K562 (cell line): ENCODE measurements around the gene LYAR. TPM values are rescaled to one million over a fixed set of nuclear protein-coding genes. Genes with fewer than 3 reads are reported as not detected.
A peak's percentile ranks its signal among the peaks of the same experiment; 100 is the strongest.

Source experiments
- ATAC-seq: fragments of 200-7000 bp; cut with Tn5 transposase; 3 replicates; pipeline ENCODE4 v1.9.1; 2020; ENCODE audit warnings: moderate library complexity
- BruUV-seq: library from RNA; stranded (reverse); fragments of 400-500 nt; replicated peaks from 2 replicates; lab custom pipeline; 2021; lab: Mats Ljungman, UMichigan
- CTCF ChIA-PET: fragments of 300-600 bp; formaldehyde crosslinking; extraction: SDS; loops from one replicate; lab custom pipeline; 2021; ENCODE audit warnings: low intra/inter-chr PET ratio; lab: Yijun Ruan, JAX
- POLR2A ChIA-PET: fragments of 300-600, 350-650 bp; sonication (Branson Sonifier 250); formaldehyde crosslinking; extraction: SDS; loops from one replicate; lab custom pipeline; 2021; ENCODE audit warnings: antibody characterized with exemption, inconsistent platforms; lab: Yijun Ruan, JAX
- DNase-seq, 4 experiments: peaks; one replicate each; pipeline versions ENCODE4 v3.0.0 to v3.0.0-alpha.2; 2011 to 2018; ENCODE audit warnings: low spot score in 3 of 4, mixed read lengths in 3 of 4; ENCODE audit errors: extremely low read depth in 1 of 4
- FAIRE-seq: peaks from 2 replicates; lab custom pipeline; 2011; peaks lifted over from hg19 to GRCh38; lab: Jason Lieb, UNC
- H2AFZ ChIP-seq: 2 replicates; pipeline ENCODE4 v1.6.0; 2011; ENCODE audit warnings: low read depth, low read length, control low read depth, inconsistent platforms
- H3K27ac ChIP-seq: fragments of 200-600 bp; 3 replicates; pipeline ENCODE4 v1.8.0; 2011; ENCODE audit warnings: low read depth, mild to moderate bottlenecking, control low read depth, inconsistent platforms, low read length, moderate library complexity, mixed read lengths; ENCODE audit errors: extremely low read depth
- H3K27me3 ChIP-seq, 2 experiments: fragments of 300-600 bp in 1 of 2; 2 replicates in 1 of 2; 3 replicates in 1 of 2; pipeline versions ENCODE4 v1.6.0 to v1.8.0; 2011; ENCODE audit warnings: inconsistent platforms in 2 of 2, low read length in 2 of 2, mild to moderate bottlenecking in 1 of 2, mixed read lengths in 1 of 2, moderate library complexity in 1 of 2; ENCODE audit not compliant: control insufficient read depth in 2 of 2, insufficient read depth in 2 of 2
- H3K36me3 ChIP-seq: fragments of 300-600 bp; 3 replicates; pipeline ENCODE4 v1.8.0; 2011; ENCODE audit warnings: mild to moderate bottlenecking, low read length, inconsistent platforms; ENCODE audit not compliant: control insufficient read depth, insufficient read depth
- H3K4me1 ChIP-seq, 2 experiments: fragments of 200-600 bp in 1 of 2; replicated peaks in 1 of 2; 2 replicates in 1 of 2; 3 replicates in 1 of 2; pipeline versions ENCODE4 v1.5.1 to v1.8.0; 2011; ENCODE audit warnings: inconsistent platforms in 2 of 2, low read length in 2 of 2, mild to moderate bottlenecking in 1 of 2, mixed read lengths in 1 of 2, moderate library complexity in 1 of 2; ENCODE audit not compliant: control insufficient read depth in 2 of 2, insufficient read depth in 2 of 2
- H3K4me2 ChIP-seq: 2 replicates; pipeline ENCODE4 v1.6.1; 2011; ENCODE audit warnings: low read length, control low read depth, inconsistent platforms, mixed read lengths; ENCODE audit not compliant: insufficient read depth
- H3K4me3 ChIP-seq: fragments of 200-600 bp; sonication (generic), shearing (Covaris generic); 2 replicates; pipeline ENCODE4 v1.5.1; 2016; ENCODE audit warnings: control low read depth, inconsistent platforms
- H3K79me2 ChIP-seq: fragments of 200-600 bp; 3 replicates; pipeline ENCODE4 v1.8.0; 2011; ENCODE audit warnings: low read length, inconsistent platforms; ENCODE audit not compliant: control insufficient read depth, insufficient read depth
- H3K9ac ChIP-seq, 2 experiments: 2 replicates each; pipeline versions ENCODE4 v1.6.0 to v1.6.1; 2011; ENCODE audit warnings: low read depth in 2 of 2, low read length in 2 of 2, control low read depth in 1 of 2, inconsistent platforms in 1 of 2, mild to moderate bottlenecking in 1 of 2, mixed read lengths in 1 of 2; ENCODE audit not compliant: insufficient read depth in 1 of 2
- H3K9me1 ChIP-seq: one replicate; pipeline ENCODE4 v1.6.0; 2011; ENCODE audit warnings: inconsistent platforms, mild to moderate bottlenecking, low read length, moderate library complexity; ENCODE audit not compliant: control insufficient read depth, insufficient read depth
- H3K9me3 ChIP-seq: replicated peaks from 2 replicates; pipeline ENCODE4 v1.5.1; 2011; ENCODE audit warnings: low read depth, low read length, inconsistent platforms; ENCODE audit not compliant: control insufficient read depth, insufficient read depth
- H4K20me1 ChIP-seq: replicated peaks from 2 replicates; pipeline ENCODE4 v1.6.1; 2011; ENCODE audit warnings: low read length, inconsistent platforms, mixed read lengths; ENCODE audit not compliant: control insufficient read depth, insufficient read depth
- ARID2 ChIP-seq: fragments of 450-650 bp; IDR thresholded peaks from 2 replicates; pipeline ENCODE4 v1.6.1; 2017; ENCODE audit warnings: antibody characterized with exemption, mild to moderate bottlenecking
- CC2D1A ChIP-seq: fragments of 450-650 bp; IDR thresholded peaks from 2 replicates; pipeline ENCODE4 v1.6.1; 2017; ENCODE audit warnings: mild to moderate bottlenecking
- CREM ChIP-seq: IDR thresholded peaks from 2 replicates; pipeline ENCODE4 v1.6.1; 2014; ENCODE audit warnings: antibody characterized with exemption, low read depth
- PTBP1 ChIP-seq: fragments of 200-400 bp; formaldehyde crosslinking; IDR thresholded peaks from 2 replicates; pipeline ENCODE4 v1.6.1; 2017; ENCODE audit warnings: low read depth, low read length
- TBP ChIP-seq: optimal IDR thresholded peaks from 2 replicates; pipeline ENCODE3; 2011; ENCODE audit warnings: low read depth, low read length, improper control_type of control experiment
- ZFX ChIP-seq: sonication (generic); formaldehyde crosslinking; IDR thresholded peaks from 2 replicates; pipeline ENCODE4 v1.8.0; 2022; ENCODE audit warnings: mild to moderate bottlenecking, missing genetic modification reagents, moderate library complexity
- ZNF253 ChIP-seq: fragments of 250-450 bp; sonication (Bioruptor Pico); conservative IDR thresholded peaks from 2 replicates; pipeline ENCODE4 v1.6.1; 2021; ENCODE audit warnings: mild to moderate bottlenecking
- ZNF282 ChIP-seq: sonication (generic); formaldehyde crosslinking; IDR thresholded peaks from 2 replicates; pipeline ENCODE4 v1.8.1; 2023; ENCODE audit warnings: missing genetic modification reagents
- WGBS: fragments of 100-300 bp; shearing (Covaris generic); methylation state at CpG from one replicate; pipeline ENCODE4 v1.1.6; 2016; ENCODE audit warnings: low coverage, mixed read lengths; ENCODE audit not compliant: insufficient coverage; ENCODE audit errors: missing lambda C conversion rate; 5-methylcytosine and 5-hydroxymethylcytosine counted together
- in situ Hi-C: fragments of 300-500 bp; cut with MboI; formaldehyde crosslinking; loops from 4 replicates; pipeline ENCODE4 v1.15.0; 2018; ENCODE audit warnings: inconsistent platforms, mixed read lengths
- intact Hi-C: fragments of 100-400 bp; cut with micrococcal nuclease; formaldehyde crosslinking; loops from 2 replicates; pipeline ENCODE4 v1.14.2; 2022
- polyA plus RNA-seq, 8 experiments: library from polyadenylated mRNA; depleted of rRNA in 4 of 8; stranded (reverse) in 5 of 8; unstranded in 3 of 8; fragments of >200 nt; fragmentation: Nextera tagmentation in 2 of 8; fragmentation: Illumina TruSeq in 1 of 8; extraction: Ambion mirVana in 2 of 8; extraction: Trizol in 1 of 8; gene quantifications; 2 replicates each; pipeline versions ENCODE4 v1.2.1 to v1.2.3, GENCODE V29; 2011 to 2014; ENCODE audit warnings: inconsistent platforms in 1 of 8, missing spikeins in 1 of 8
- total RNA-seq, 7 experiments: library from RNA; depleted of rRNA in 6 of 7; stranded (reverse); fragments of >200 nt in 6 of 7; fragmentation: Illumina TruSeq in 2 of 7; extraction: Trizol in 2 of 7; gene quantifications; 2 replicates each; pipeline versions ENCODE4 v1.2.1 to v1.2.3, GENCODE V29; 2011 to 2021; ENCODE audit warnings: low replicate concordance in 1 of 7
- TF ChIP-seq, protein P1 (sequence below), 2 experiments: fragments of 200-800 bp in 1 of 2; sonication (Bioruptor generic) in 1 of 2; sonication (generic) in 1 of 2; formaldehyde crosslinking in 1 of 2; IDR thresholded peaks in 1 of 2; conservative IDR thresholded peaks in 1 of 2; 2 replicates each; pipeline versions ENCODE4 v1.5.0 to v1.6.1; 2016 to 2020; ENCODE audit warnings: missing compliant biosample characterization in 1 of 2, missing genetic modification characterization in 1 of 2, missing genetic modification reagents in 1 of 2
- TF ChIP-seq, protein P2 (sequence below): sonication (generic); formaldehyde crosslinking; IDR thresholded peaks from 2 replicates; pipeline ENCODE4 v1.5.0; 2020; ENCODE audit warnings: missing genetic modification reagents
- TF ChIP-seq, protein P3 (sequence below): sonication (generic); formaldehyde crosslinking; IDR thresholded peaks from 2 replicates; pipeline ENCODE4 v1.9.0; 2022; ENCODE audit warnings: mild to moderate bottlenecking, missing genetic modification reagents

LYAR gene
- total and polyA plus RNA-seq, 9 of the 15 experiments (the other 6 are each of a cell fraction or from before 2014, with no cell fraction given) = 28.3 to 172 (median 127) TPM

DNA sequence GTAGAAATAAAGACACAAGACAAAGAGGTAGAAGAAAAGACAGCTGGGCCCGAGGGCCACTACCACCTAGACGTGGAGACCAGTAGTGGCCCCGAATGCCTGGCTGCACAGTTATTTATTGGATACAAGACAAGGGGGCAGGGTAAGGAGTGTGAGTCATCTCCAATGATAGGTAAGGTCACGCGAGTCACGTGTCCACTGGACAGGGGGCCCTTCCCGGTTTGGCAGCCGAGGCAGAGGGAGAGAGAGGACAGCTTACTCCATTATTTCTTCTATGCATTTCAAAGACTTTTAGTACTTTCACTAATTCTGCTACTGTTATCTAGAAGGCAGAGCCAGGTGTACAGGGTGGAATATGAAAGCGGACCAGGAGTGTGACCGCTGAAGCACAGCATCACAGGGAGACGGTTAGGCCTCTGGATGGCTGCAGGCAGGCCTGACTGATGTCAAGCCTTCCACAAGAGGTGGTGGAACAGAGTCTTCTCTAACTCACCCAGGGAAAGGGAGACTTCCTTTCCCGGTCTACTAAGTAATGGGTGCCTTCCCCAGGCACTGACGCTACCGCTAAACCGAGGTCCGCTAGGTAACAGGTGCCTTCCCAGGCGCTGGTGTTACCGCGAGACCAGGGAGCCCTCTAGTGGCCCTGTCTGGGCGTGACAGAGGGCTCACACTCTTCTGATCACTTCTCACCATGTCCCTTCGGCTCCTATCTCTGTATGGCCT lies 45.0 kb upstream of the LYAR start:
- no peaks in the 10 kb centered on the region for H3K9me1 ChIP-seq
- ATAC-seq (peak; percentile 86), FAIRE-seq (peak; percentile 70), DNase-seq (peak; percentile 55 to 84 (median 59))
- H2AFZ ChIP-seq = peak overlapping the region; percentile 70; the same call in 1 of the 2 replicates
- no peak overlapping the region for H3K27ac ChIP-seq
- 11% methylated on average over 19 of the region's 21 CpGs for WGBS
- no peak overlapping the region for H3K9ac ChIP-seq
- H3K4me3 ChIP-seq = no peak overlapping the region
- POLR2A ChIA-PET = interaction anchor here (0.6 to 0.7 kb wide), 2 partner anchors 12 to 67 kb away, joined by 3 read pairs; no protein-coding TSS in a partner anchor
- intact Hi-C loops = loop anchor here (1.0 kb wide), 2 partner anchors 75 to 83 kb away; no protein-coding TSS in a partner anchor
- CTCF ChIA-PET = interaction anchor here (0.6 to 1.8 kb wide), 4 partner anchors 62 to 347 kb away, joined by 3 to 14 read pairs (median 5); no protein-coding TSS in a partner anchor
- H3K27me3 ChIP-seq = peaks cover 0 to 4% of the 10 kb centered on the region in 2 experiments; a peak in 1 of 5 replicates
- H3K4me2 ChIP-seq = peak overlapping the region; percentile 63
- H3K36me3 ChIP-seq = no peaks in the 10 kb centered on the region
- no peaks in the 10 kb centered on the region for H3K79me2 ChIP-seq
- peaks cover 13 to 16% of the 10 kb centered on the region in 2 experiments; a peak in 4 of 5 replicates for H3K4me1 ChIP-seq
- no peaks in the 10 kb centered on the region for H4K20me1 ChIP-seq
- in situ Hi-C loops = loop anchor here (5.0 kb wide), 1 partner anchor 83 kb away; no protein-coding TSS in a partner anchor
- no peaks in the 10 kb centered on the region for H3K9me3 ChIP-seq
- BruUV-seq = no TSS peak
- TF ChIP-seq, protein P1, sequence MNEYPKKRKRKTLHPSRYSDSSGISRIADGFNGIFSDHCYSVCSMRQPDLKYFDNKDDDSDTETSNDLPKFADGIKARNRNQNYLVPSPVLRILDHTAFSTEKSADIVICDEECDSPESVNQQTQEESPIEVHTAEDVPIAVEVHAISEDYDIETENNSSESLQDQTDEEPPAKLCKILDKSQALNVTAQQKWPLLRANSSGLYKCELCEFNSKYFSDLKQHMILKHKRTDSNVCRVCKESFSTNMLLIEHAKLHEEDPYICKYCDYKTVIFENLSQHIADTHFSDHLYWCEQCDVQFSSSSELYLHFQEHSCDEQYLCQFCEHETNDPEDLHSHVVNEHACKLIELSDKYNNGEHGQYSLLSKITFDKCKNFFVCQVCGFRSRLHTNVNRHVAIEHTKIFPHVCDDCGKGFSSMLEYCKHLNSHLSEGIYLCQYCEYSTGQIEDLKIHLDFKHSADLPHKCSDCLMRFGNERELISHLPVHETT (CRISPR knock-in tag; conservative IDR thresholded peaks at IDR 0.05 in 1 of 2, IDR thresholded peaks at IDR 0.05 in 1 of 2) = no peak
- TF ChIP-seq TBP (no peak), ARID2 (peak; percentile 48; the same call in 1 of the 2 replicates), PTBP1 (no peak), CREM (no peak), ZFX (CRISPR knock-in tag) (0 out of 2 replicates have a peak, but pooled peaks have one; percentile 22), ZNF253 (no peak), CC2D1A (0 out of 2 replicates have a peak, but pooled peaks have one; percentile 35), ZNF282 (CRISPR knock-in tag) (no peak)
- TF ChIP-seq, protein P2, sequence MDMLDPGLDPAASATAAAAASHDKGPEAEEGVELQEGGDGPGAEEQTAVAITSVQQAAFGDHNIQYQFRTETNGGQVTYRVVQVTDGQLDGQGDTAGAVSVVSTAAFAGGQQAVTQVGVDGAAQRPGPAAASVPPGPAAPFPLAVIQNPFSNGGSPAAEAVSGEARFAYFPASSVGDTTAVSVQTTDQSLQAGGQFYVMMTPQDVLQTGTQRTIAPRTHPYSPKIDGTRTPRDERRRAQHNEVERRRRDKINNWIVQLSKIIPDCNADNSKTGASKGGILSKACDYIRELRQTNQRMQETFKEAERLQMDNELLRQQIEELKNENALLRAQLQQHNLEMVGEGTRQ (CRISPR knock-in tag) = peak; percentile 60
- TF ChIP-seq, protein P3, sequence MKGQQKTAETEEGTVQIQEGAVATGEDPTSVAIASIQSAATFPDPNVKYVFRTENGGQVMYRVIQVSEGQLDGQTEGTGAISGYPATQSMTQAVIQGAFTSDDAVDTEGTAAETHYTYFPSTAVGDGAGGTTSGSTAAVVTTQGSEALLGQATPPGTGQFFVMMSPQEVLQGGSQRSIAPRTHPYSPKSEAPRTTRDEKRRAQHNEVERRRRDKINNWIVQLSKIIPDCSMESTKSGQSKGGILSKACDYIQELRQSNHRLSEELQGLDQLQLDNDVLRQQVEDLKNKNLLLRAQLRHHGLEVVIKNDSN (CRISPR knock-in tag) = peak; percentile 73
